HepG2 (cell line): Measurements from ENCODE around the gene M1AP. TPM values are rescaled to one million over a fixed set of nuclear protein-coding genes. Genes with fewer than 3 reads are reported as not detected.

ENCODE experiments used
- ATF4 ChIP-seq, 2 experiments: fragments of 450-650 bp in 1 of 2; sonication (generic) in 1 of 2; formaldehyde crosslinking; IDR thresholded peaks; 2 replicates each; pipeline versions ENCODE4 v1.5.0 to v1.8.0; 2020 to 2022; ENCODE audit warnings: mild to moderate bottlenecking in 1 of 2, missing genetic modification reagents in 1 of 2
- CAMTA2 ChIP-seq: sonication (generic); formaldehyde crosslinking; IDR thresholded peaks from 2 replicates; pipeline ENCODE4 v1.4.0; 2020; ENCODE audit warnings: mild to moderate bottlenecking, missing genetic modification reagents, borderline replicate concordance
- DR1 ChIP-seq: sonication (generic); formaldehyde crosslinking; IDR thresholded peaks from 2 replicates; pipeline ENCODE4 v1.8.0; 2021; ENCODE audit warnings: mild to moderate bottlenecking, missing genetic modification reagents, inconsistent platforms
- PLSCR1 ChIP-seq: sonication (generic); formaldehyde crosslinking; IDR thresholded peaks from 2 replicates; pipeline ENCODE4 v1.5.0; 2020; ENCODE audit warnings: missing genetic modification reagents, mild to moderate bottlenecking, borderline replicate concordance
- PPARG ChIP-seq: conservative IDR thresholded peaks from 2 replicates; pipeline ENCODE4 v1.6.1; 2016; ENCODE audit warnings: missing biosample characterization, missing genetic modification reagents
- PRDM10 ChIP-seq: sonication (generic); formaldehyde crosslinking; IDR thresholded peaks from 2 replicates; pipeline ENCODE4 v1.4.0; 2020; ENCODE audit warnings: low read depth, missing genetic modification reagents
- RXRA ChIP-seq: sonication (generic); formaldehyde crosslinking; IDR thresholded peaks from 2 replicates; pipeline ENCODE4 v1.5.1; 2020; ENCODE audit warnings: missing genetic modification reagents
- SSRP1 ChIP-seq: IDR thresholded peaks from 2 replicates; pipeline ENCODE4 v1.6.1; 2016; ENCODE audit warnings: control low read depth
- ZNF18 ChIP-seq: sonication (generic); formaldehyde crosslinking; IDR thresholded peaks from 2 replicates; pipeline ENCODE4 v1.8.0; 2022; ENCODE audit warnings: mild to moderate bottlenecking, missing genetic modification reagents; ENCODE audit not compliant: insufficient replicate concordance
- ZNF460 ChIP-seq: sonication (generic); formaldehyde crosslinking; IDR thresholded peaks from 2 replicates; pipeline ENCODE4 v1.5.1; 2020; ENCODE audit warnings: missing genetic modification reagents, mild to moderate bottlenecking, borderline replicate concordance
- ZNF574 ChIP-seq: sonication (generic); formaldehyde crosslinking; IDR thresholded peaks from 2 replicates; pipeline ENCODE4 v1.4.0; 2020; ENCODE audit warnings: missing genetic modification reagents
- ZNF709 ChIP-seq: sonication (generic); formaldehyde crosslinking; IDR thresholded peaks from 2 replicates; pipeline ENCODE4 v1.5.0; 2020; ENCODE audit warnings: mild to moderate bottlenecking, missing genetic modification reagents
- polyA plus RNA-seq, 8 experiments: library from polyadenylated mRNA; depleted of rRNA in 3 of 8; stranded (reverse) in 7 of 8; unstranded in 1 of 8; fragments of >200 nt; fragmentation: Illumina TruSeq in 4 of 8; extraction: Trizol in 4 of 8; gene quantifications; 2 replicates each; pipeline versions ENCODE4 v1.2.1 to v1.2.3, GENCODE V29; 2011 to 2016; ENCODE audit warnings: low read depth in 4 of 8, missing spikeins in 1 of 8, mixed read lengths in 1 of 8; ENCODE audit not compliant: insufficient read depth in 1 of 8
- total RNA-seq, 5 experiments: library from RNA; depleted of rRNA; stranded (reverse); fragments of >200 nt; fragmentation: Illumina TruSeq; extraction: Trizol; gene quantifications; 2 replicates each; pipeline ENCODE4 v1.2.3, GENCODE V29; 2016; ENCODE audit warnings: low read depth in 1 of 5
- TF ChIP-seq, protein P1 (sequence below): sonication (generic); formaldehyde crosslinking; IDR thresholded peaks from 2 replicates; pipeline ENCODE4 v1.4.0; 2020; ENCODE audit warnings: missing genetic modification reagents, mild to moderate bottlenecking, borderline replicate concordance

Gene M1AP
- total and polyA plus RNA-seq, 2 of the 13 experiments (the other 11 are each of a cell fraction or from before 2014, with no cell fraction given): not detected

- TF ChIP-seq ZNF574 (CRISPR knock-in tag): peak; percentile 72
- peak; percentile 65; the same call in 1 of the 2 replicates for TF ChIP-seq SSRP1 (CRISPR knock-in tag)
- peak; percentile 81; the same call in 1 of the 2 replicates for TF ChIP-seq PPARG
- TF ChIP-seq RXRA (CRISPR knock-in tag): peak; percentile 81; the same call in 1 of the 2 replicates
- no peak for TF ChIP-seq CAMTA2 (CRISPR knock-in tag)
- TF ChIP-seq ZNF18 (CRISPR knock-in tag): peak; percentile 75
- peak; percentile 37; the same call in 1 of the 2 replicates for TF ChIP-seq DR1 (CRISPR knock-in tag)
- peak; percentile 43; the same call in 1 of the 2 replicates for TF ChIP-seq PRDM10 (CRISPR knock-in tag)
- TF ChIP-seq ZNF460 (CRISPR knock-in tag): no peak
- no peak; a peak in 1 of 4 replicates for TF ChIP-seq ATF4 (CRISPR knock-in tag; IDR thresholded peaks at IDR 0.05)
- TF ChIP-seq, protein P1, sequence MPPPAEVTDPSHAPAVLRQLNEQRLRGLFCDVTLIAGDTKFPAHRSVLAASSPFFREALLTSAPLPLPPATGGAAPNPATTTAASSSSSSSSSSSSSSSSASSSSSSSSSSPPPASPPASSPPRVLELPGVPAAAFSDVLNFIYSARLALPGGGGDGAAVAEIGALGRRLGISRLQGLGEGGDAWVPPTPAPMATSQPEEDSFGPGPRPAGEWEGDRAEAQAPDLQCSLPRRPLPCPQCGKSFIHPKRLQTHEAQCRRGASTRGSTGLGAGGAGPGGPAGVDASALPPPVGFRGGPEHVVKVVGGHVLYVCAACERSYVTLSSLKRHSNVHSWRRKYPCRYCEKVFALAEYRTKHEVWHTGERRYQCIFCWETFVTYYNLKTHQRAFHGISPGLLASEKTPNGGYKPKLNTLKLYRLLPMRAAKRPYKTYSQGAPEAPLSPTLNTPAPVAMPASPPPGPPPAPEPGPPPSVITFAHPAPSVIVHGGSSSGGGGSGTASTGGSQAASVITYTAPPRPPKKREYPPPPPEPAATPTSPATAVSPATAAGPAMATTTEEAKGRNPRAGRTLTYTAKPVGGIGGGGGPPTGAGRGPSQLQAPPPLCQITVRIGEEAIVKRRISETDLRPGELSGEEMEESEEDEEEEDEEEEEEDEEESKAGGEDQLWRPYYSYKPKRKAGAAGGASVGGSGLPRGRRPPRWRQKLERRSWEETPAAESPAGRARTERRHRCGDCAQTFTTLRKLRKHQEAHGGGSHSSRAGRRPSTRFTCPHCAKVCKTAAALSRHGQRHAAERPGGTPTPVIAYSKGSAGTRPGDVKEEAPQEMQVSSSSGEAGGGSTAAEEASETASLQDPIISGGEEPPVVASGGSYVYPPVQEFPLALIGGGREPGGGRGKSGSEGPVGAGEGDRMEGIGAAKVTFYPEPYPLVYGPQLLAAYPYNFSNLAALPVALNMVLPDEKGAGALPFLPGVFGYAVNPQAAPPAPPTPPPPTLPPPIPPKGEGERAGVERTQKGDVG (CRISPR knock-in tag): no peak
- TF ChIP-seq ZNF709 (CRISPR knock-in tag): no peak
- TF ChIP-seq PLSCR1 (CRISPR knock-in tag): no peak
Observed at GRCh38 chr2:74525717-74526648, 122.1 kb downstream of the M1AP start, which contains the start of gene DQX1 (continued).
